HG03045 (cell line): ENCODE data around the gene RNF144A.

Source experiments
- ATAC-seq: cut with Tn5 transposase; IDR thresholded peaks from one replicate; pipeline ENCODE4 v1.9.1; 2021; ENCODE audit warnings: mild to moderate bottlenecking, moderate library complexity; ENCODE audit not compliant: unreplicated experiment

The RNF144A gene

DNA sequence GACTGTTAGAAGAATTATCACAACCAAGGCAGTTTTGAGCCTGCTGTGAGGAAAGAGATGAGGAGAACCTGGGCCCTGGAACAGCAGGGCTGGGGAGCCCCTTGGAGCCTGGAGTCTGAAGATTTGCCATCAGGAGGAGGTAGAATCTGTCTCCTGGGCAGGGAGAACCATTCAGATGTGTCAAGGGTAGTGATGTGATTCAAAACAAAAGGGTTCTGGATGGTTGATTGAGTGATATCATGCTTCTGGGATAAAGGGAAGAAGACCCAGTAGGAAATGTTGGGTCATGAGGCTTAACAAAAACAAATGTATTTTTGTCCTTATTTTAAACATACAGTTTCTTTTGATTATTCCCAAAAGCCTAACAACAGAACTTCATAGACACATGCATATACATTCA lies 28.6 kb downstream of the RNF144A start:
- no peak for ATAC-seq

GRCh38 chr2:6946722-6947121 lies 29.5 kb downstream of the RNF144A start:
- ATAC-seq = no peak

GRCh38 chr2:6947929-6948676 lies 30.9 kb downstream of the RNF144A start:
- ATAC-seq = no peak

DNA sequence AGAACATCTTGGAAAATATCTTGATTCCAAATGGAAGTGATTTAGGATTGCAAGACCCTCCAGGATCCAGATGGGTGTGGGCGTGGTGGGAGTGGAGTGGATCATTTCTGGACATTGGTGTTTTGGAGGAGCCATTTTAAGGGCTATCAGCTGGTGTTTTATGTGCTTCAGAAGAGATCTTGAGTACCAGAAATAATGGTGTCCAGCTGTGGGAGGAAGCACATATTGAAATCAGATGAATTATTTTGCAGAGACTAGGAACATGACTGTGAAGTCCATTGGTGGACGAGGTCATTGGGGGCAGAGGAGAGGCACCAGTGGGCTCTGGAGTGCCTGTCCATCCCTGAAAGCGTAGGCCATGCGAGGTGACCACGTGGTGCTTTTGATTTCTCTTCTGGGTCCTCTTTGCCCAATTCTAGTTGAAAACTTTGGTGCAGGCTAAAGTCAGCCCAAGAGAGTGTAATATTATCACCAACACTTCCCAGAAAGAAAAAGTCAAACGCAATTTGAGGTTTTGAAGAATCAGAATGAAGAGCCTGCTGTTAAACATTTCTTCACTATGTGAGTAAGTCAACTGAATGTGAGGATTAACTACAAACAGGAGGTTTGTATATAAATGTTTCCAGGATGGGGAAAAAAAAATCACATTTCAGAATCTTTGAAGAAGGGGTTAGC lies 31.6 kb downstream of the RNF144A start:
- no peak for ATAC-seq

DNA sequence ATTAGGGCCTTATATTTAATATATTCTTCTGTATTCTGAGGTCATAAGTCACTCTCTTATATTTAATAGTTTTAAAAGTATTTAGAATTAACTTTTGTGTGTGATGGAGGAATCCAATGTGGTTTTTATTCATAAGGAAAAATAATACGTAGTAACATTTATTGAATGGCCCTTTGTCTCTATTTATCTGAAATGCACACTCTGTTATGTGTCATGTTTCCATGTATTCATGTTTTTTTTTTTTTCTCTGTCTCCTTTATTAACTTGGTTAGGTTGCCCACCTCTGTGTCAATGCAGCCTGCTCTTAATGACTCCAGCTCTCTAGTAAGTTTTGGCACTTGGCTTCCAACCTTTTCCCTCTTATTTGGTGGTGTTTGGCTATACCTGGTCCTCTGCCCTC lies 33.8 kb downstream of the RNF144A start:
- ATAC-seq = no peak

GRCh38 chr2:6952101-6952500 lies 34.9 kb downstream of the RNF144A start:
- ATAC-seq = no peak

DNA sequence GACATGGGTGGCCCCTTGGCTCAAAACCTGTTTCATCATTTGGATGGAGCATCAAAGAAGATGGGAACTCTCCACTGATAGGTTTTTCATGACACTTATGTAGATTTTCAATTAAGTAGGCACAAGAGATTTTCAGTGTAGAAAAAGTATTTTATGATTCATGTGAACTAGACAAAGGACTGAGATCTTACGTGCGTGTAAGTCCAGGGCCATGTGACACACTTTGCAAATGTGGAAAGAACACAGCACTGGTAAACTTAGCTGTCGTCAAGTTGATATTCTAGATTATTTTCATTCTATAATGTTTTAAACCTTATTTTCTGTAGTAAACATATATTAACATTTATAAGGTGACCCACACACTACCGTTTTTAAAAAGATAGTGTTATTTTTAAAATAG lies 37.4 kb downstream of the RNF144A start:
- ATAC-seq = no peak

GRCh38 chr2:6955511-6956136 lies 38.4 kb downstream of the RNF144A start:
- ATAC-seq = no peak

DNA sequence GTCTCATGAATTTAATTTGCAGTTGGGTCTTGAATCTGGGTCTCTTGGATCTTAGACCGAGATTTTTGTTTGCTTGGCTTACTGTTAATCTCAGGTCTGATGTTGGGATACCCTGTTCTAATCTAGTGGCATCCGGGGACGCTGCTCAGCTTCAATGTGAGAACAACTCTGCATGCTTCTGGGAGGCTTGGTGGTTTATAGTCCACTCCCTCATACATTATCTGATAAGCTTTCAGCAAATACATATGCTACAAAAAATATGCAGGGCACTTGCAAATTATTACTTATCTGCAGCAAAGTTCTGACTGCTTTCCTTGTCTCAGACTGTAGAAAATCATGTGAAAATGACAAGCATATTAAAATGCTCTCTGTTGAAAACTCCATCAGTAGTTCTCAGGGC lies 39.4 kb downstream of the RNF144A start:
- no peak for ATAC-seq

DNA sequence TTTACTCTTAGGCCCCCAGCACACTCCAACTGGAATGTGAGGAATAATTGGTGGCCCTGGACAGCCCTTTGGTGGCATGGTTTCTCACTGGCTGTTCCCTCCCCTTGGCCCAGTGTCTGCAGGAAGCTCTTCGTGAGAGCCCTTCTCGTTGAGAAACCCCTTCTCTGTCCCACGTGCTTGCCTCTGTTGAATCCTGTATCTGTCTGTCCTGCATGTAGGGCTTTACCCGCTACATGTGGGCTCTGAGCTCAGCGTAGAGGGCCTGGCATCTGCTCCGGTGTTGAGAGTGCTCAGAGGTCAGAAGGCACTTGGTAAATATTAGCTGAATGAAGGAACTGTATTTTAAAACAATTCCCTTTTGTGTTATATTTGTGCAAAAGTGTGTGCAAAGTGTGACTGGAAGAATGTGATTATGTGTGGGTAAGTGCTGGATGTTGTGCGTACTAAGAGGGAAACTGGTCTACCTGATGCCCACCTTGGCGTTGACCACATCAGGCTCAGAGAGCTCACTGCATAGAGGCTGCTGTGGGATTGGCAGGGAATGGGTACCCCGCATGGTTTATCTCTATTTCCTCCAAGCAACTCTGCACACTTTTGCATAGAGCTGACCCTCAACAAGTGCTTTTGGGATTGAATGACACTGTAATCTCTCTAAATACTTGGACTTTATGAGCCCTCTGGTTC lies 40.0 kb downstream of the RNF144A start:
- no peak for ATAC-seq

DNA sequence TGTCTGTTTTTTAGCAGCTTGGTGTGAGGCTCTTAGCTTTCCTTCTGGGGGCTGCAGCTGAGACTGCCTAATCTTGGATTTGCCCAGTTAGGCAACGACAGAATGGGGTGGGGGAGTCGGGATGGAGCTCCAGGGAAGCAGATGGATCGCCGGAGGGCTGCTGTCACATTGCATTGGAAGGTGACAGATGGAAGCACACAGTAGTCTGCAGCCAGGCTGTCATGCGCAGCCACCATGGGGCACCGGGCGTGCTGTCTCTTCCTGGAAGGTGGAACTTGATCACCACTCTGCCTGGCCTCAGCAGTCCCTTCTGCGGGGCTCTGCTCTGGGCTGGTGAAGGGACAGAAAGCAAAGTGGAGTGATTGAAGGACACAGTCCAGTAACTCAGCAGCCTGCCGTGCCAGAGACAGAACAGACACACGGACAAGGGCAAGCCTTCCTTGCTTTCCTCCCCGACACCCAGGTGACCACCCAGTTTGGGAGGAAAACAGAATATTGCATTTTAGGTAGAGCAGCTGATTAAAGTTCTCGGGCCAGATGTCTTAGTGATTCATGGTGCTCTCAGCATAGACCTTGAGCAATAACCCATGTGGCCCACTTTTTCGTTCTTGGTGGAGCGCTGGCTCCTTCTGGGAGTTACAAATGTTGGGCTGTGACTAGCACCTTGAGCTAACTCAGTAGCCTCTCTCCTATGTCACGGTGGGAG lies 40.9 kb downstream of the RNF144A start:
- no peak for ATAC-seq

DNA sequence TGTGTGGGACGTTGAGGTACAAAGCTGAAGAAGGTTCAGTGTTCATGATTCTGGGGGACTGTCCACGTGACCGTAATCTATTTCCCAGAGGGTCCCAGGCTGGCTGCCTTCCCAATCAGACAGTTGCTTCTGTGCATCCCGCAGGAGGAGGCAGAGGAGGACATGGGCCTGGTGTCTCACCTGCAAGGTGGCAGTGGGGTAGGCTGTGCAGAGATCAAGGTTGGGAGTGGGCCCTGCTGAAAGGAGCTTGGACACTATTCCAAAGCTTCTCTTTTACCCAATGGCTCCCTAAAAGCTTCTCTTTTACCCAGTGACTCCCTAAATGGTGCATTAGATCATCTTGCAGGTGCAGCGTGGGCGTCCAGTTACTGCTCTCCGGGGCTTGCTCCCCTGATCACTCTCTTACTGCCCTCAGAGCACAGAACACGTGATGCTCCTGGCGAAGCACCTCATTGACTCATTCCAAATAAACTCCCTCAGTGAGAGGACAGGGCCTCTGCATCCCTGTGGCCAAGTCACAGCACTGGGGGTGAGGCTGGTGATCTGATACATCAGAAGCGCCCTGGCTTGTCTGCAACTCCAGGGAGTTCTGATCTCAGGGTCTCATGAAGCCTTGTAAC lies 41.5 kb downstream of the RNF144A start:
- no peak for ATAC-seq

- no peak for ATAC-seq
Measured at GRCh38 chr2:6959751-6960150, 42.5 kb downstream of the RNF144A start.

GRCh38 chr2:6960659-6961058 lies 43.4 kb downstream of the RNF144A start:
- ATAC-seq = no peak

GRCh38 chr2:6963727-6964126 lies 46.5 kb downstream of the RNF144A start:
- no peak for ATAC-seq

DNA sequence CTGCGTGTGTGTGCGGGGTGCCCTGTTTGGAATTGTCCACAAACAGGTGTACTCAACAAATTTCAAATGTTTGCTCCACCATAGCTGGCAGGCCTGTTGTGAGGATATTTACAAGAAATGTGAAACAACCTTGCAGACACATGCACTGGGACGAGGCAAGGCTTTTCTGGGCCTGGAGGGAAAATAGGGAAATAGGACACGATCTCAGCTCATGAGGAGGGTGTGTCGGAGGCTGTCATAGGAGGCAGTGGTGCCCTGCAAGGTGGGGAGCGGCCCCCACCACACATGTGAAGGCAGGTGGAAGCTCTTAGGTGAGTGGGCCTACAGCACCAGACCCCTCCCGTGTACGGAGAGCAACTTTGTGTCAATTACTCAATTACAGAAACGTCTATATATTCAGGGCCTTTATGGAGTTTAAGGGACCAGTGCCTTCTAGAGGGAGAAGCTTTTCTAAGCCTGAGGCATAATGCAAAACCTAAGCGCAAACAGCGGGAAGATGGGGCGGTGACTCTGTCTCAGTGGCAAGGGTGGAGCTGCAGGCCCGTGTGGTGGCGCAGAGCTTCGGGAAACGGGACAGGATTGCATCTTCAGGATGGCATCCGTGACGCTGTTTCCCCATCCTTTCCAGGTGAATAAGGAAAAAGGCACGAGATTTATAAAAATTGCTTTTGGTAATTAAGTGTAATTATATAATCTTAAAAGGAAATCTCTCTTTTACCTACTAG lies 48.0 kb downstream of the RNF144A start:
- ATAC-seq = no peak

DNA sequence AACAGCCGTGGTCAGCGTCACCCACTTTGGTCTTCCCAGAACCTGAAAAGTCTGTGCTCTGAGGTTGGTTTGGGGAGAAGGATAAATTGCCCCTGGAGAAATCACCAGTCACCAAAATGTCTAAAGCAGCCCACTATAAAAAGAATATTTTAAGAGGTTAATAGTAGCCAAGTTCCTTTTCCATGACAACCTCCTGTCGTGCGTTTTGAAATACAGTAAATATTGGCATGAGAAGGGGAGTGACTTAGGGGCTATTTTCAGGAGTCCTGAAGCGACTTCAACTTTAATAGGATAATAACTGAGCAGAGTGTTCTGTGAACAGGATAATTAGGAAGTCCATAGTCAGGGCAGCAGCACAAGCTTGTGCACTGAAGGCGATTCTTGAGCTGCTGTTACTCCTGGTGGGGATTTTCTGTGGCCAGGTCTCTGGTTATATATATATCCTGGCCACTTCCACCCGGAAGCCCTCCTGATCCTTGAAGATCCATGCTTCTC lies 49.3 kb downstream of the RNF144A start:
- ATAC-seq = no peak

- ATAC-seq = no peak
Measured at GRCh38 chr2:6967301-6967700, 50.1 kb downstream of the RNF144A start.

GRCh38 chr2:6968319-6969100 lies 51.3 kb downstream of the RNF144A start:
- no peak for ATAC-seq
